ENCODE measurements around the gene TBXA2R.

Gene TBXA2R

DNA sequence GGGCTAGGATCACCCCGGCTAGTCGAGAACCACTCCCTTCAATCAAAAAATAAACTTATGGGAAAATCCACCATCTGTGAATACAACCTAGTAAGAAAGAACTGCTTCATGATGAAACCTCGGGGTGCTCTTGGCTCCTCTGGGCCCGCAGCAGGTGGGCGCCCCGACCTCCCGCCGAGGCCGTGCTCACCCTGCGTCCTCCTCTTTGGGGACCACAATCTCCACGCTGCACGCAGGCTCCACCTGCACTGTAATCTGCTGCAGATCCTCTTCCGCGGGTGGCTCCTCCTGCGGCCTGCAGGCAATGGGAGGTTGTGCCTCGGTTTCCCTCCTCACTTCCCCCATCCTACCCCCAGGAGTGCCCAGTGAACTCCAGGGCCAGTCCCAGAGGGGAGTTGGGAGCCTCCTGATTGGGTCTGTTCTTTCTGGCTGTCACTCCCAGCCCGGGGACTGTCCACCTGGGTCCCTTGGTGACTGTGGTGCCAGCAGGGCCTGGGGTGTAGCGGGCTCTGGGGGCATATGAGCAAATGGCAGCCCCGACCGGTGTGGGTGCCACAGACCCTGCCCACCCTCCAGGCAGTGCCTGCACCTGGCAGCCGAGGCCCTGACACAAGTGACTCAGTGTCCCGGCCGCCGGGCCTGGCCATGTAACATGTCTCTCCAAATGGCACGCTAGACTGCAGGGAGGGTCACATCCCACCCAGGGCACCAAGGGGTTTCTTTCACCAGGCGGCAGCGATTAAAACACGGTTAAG, 35.0 kb upstream of the TBXA2R start:
- Histone ChIP-seq H3K27me3 (ENCODE audit: control insufficient read depth, insufficient read depth, low read length) (no peaks in the 10 kb centered on the region), H3K36me3 (ENCODE audit: control insufficient read depth, insufficient read depth, low read length) (no peaks in the 10 kb centered on the region), H3K79me2 (no peaks in the 10 kb centered on the region), H3K9me3 (ENCODE audit: control insufficient read depth, low read length) (no peaks in the 10 kb centered on the region), H3K9ac (no peak overlapping the region), H3K4me3 (ENCODE audit: low read depth, low read length) (no peak overlapping the region), H3K27ac (no peak overlapping the region), H3K4me2 (ENCODE audit: low read length) (no peak overlapping the region), H3K4me1 (no peaks in the 10 kb centered on the region), H2AFZ (no peak overlapping the region)
- TF ChIP-seq, protein P1, sequence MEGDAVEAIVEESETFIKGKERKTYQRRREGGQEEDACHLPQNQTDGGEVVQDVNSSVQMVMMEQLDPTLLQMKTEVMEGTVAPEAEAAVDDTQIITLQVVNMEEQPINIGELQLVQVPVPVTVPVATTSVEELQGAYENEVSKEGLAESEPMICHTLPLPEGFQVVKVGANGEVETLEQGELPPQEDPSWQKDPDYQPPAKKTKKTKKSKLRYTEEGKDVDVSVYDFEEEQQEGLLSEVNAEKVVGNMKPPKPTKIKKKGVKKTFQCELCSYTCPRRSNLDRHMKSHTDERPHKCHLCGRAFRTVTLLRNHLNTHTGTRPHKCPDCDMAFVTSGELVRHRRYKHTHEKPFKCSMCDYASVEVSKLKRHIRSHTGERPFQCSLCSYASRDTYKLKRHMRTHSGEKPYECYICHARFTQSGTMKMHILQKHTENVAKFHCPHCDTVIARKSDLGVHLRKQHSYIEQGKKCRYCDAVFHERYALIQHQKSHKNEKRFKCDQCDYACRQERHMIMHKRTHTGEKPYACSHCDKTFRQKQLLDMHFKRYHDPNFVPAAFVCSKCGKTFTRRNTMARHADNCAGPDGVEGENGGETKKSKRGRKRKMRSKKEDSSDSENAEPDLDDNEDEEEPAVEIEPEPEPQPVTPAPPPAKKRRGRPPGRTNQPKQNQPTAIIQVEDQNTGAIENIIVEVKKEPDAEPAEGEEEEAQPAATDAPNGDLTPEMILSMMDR (IDR thresholded peaks at IDR 0.05), result no peak

DNA sequence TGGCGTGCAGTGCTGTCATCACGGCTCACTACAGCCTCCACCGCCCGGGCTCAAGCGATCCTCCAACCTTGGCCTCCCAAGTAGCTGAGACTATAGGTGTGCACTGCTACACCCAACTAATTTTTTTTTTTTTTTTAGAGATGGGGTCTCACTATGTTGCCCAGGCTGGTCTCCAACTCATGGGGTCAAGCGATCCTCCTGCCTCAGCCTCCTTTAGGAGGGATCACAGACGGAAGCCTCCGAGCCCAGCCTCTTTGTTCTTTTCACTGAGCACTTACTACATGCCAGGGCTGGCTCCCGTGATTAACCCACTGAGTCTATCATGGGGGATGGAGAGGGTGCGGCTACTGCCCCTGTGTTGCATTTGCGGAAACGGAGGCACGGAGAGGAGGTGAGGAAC, 32.8 kb upstream of the TBXA2R start:
- Histone ChIP-seq H3K4me2 (ENCODE audit: low read length) (no peak overlapping the region), H3K36me3 (ENCODE audit: control insufficient read depth, insufficient read depth, low read length) (no peaks in the 10 kb centered on the region), H3K4me3 (ENCODE audit: low read depth, low read length) (no peak overlapping the region), H3K9me3 (ENCODE audit: control insufficient read depth, low read length) (no peaks in the 10 kb centered on the region), H3K27ac (no peak overlapping the region), H2AFZ (no peak overlapping the region), H3K27me3 (ENCODE audit: control insufficient read depth, insufficient read depth, low read length) (no peaks in the 10 kb centered on the region), H3K79me2 (no peaks in the 10 kb centered on the region), H3K9ac (no peak overlapping the region), H3K4me1 (no peaks in the 10 kb centered on the region)
- TF ChIP-seq, protein P1 (IDR thresholded peaks at IDR 0.05), result no peak

DNA sequence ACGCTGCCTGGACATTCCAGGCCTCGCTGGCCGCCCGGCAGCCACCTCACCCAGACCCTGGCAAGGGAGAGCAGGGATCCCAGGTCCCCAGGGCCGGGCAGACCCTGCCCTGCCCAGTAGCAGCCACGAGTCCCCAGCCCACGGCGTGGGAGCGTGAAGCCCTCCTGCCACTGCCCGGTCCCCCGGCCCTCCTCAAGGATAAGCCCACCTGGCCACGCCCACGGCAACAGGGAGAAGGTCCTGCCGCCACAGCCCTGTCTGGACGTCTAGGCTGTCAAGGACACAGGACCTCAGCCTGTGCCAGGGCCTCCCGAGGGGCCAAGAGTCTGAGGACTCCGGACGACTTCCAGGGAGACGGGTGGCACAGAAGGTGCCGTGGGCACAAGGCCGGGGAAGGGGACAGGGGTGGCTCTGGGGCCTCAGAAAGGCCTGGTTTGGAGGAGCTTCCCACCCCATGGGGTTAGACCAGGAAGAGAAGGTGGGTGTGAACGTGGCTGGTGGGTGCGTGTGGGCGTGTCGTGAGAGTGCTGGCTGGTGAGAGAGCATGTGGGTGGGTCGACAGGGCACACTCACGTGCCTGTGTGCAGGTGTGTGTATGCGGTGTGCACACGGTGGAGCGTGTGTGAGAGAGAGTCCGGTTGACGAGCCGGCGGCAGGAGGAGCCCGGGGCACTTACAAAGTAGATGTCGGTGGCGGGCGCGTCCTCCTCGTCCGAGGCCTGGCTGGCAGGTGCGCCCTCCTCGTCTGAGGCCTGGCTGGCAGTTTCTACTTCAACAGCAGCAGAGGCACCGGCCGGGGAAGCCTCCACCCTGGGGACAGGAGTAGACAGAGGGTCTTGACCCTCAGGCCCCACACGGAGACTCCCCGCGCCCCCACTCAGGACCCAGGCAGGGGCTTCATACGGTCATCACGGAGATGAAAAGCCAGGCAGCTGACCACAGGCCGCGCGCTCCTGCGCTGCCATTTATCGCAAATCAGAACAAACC, 31.8 kb upstream of the TBXA2R start:
- Histone ChIP-seq H2AFZ (no peak overlapping the region), H3K4me3 (ENCODE audit: low read depth, low read length) (no peak overlapping the region), H3K4me2 (ENCODE audit: low read length) (no peak overlapping the region), H3K9ac (no peak overlapping the region), H3K4me1 (no peaks in the 10 kb centered on the region), H3K79me2 (no peaks in the 10 kb centered on the region), H3K27me3 (ENCODE audit: control insufficient read depth, insufficient read depth, low read length) (no peaks in the 10 kb centered on the region), H3K27ac (no peak overlapping the region), H3K9me3 (ENCODE audit: control insufficient read depth, low read length) (no peaks in the 10 kb centered on the region), H3K36me3 (ENCODE audit: control insufficient read depth, insufficient read depth, low read length) (no peaks in the 10 kb centered on the region)
- TF ChIP-seq, protein P1 (IDR thresholded peaks at IDR 0.05), result no peak

DNA sequence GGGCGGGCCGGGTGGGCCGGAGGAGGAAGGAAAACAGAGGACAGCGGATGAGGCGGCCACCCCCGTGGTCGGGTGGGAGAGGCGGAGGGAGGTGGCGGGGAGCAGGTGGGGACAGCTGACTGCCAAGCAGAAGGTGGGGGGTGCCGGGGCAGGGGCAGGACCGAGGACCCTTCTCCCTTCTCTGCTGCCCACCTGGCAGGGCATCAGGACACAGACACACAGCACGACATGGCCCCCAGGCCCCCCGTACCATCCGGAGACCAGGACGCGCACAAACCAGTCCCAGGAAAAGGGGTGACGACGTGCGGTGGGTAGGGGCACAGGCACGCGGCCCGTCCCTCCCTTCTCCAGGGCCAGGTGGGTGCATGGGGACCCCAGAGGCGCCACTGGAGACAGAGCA, 30.9 kb upstream of the TBXA2R start:
- no peak overlapping the region for H3K4me3 ChIP-seq (ENCODE audit: low read depth, low read length)
- no peaks in the 10 kb centered on the region for H3K9me3 ChIP-seq (ENCODE audit: control insufficient read depth, low read length)
- no peak overlapping the region for H3K9ac ChIP-seq
- no peak overlapping the region for H3K27ac ChIP-seq
- TF ChIP-seq, protein P1 (IDR thresholded peaks at IDR 0.05), result no peak
- H3K4me2 ChIP-seq (ENCODE audit: low read length), result no peak overlapping the region
- H3K27me3 ChIP-seq (ENCODE audit: control insufficient read depth, insufficient read depth, low read length), result no peaks in the 10 kb centered on the region
- no peak overlapping the region for H2AFZ ChIP-seq
- H3K79me2 ChIP-seq, result no peaks in the 10 kb centered on the region
- H3K36me3 ChIP-seq (ENCODE audit: control insufficient read depth, insufficient read depth, low read length), result no peaks in the 10 kb centered on the region
- no peaks in the 10 kb centered on the region for H3K4me1 ChIP-seq

Measured in parathyroid adenoma (tissue), 2 donors.